GM23248 (cell line): Measurements from ENCODE around the gene ADGRL2.

ENCODE experiments used
- EZH2 ChIP-seq: fragments of 200-600 bp; sonication (generic); IDR thresholded peaks from 2 replicates; pipeline ENCODE4 v1.6.1; 2018; ENCODE audit warnings: antibody characterized with exemption, mild to moderate bottlenecking; ENCODE audit not compliant: insufficient read depth, poor library complexity, severe bottlenecking
- EZH2phosphoT487 ChIP-seq: fragments of 200-600 bp; sonication (generic); IDR thresholded peaks from 2 replicates; pipeline ENCODE4 v1.6.1; 2018; ENCODE audit warnings: antibody characterized with exemption, moderate library complexity, mild to moderate bottlenecking, low read depth; ENCODE audit not compliant: insufficient read depth

DNA sequence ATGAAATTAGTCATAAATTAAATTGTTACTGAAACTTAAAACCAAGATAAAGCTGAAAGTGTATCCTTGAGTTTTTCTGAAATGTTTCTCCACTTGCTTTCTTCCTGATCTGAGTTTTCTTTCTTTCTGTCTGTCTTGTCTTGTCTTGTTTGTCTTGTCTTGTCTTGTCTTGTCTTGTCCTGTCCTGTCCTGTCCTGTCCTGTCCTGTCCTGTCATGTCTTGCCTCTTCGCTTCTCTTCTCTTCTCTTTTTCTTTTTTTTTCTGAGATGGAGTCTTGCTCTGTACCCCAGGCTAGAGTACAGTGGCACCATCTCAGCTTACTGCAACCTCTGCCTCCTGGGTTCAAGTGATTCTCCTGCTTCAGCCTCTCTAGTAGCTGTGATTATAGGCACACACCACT, 73.7 kb downstream of the ADGRL2 start:
- TF ChIP-seq EZH2, result no peak
- TF ChIP-seq EZH2phosphoT487, result no peak
